Motor neuron (in vitro differentiated cells): ENCODE results near the gene RABEP2. TPM values are rescaled to one million over a fixed set of nuclear protein-coding genes. Genes with fewer than 3 reads are reported as not detected.

Experiments used
- ATAC-seq, 8 experiments: fragments of 200-7000 bp; cut with Tn5 transposase; replicated peaks in 6 of 8; 2 replicates each; pipeline ENCODE4 v1.8.0; 2021; ENCODE audit warnings: mild to moderate bottlenecking in 8 of 8, moderate library complexity in 8 of 8
- H3K27ac ChIP-seq, 2 donors: fragments of 250-450 bp; sonication (Bioruptor Pico); 2 replicates each; pipeline ENCODE4 v1.9.0; 2021; ENCODE audit warnings: antibody characterized with exemption in 2 of 2, mild to moderate bottlenecking in 2 of 2, moderate library complexity in 1 of 2
- H3K4me1 ChIP-seq, 2 donors: fragments of 250-450 bp; sonication (Bioruptor Pico); replicated peaks in 1 of 2; 2 replicates each; pipeline ENCODE4 v1.6.1; 2021; ENCODE audit warnings: antibody characterized with exemption in 2 of 2, mild to moderate bottlenecking in 2 of 2, moderate library complexity in 1 of 2
- H3K4me3 ChIP-seq, 5 donors: fragments of 250-450 bp; sonication (Bioruptor Pico); 2 replicates each; pipeline ENCODE4 v1.9.0; 2021; ENCODE audit warnings: antibody characterized with exemption in 5 of 5, mild to moderate bottlenecking in 5 of 5, moderate library complexity in 4 of 5
- WGBS, 10 experiments: fragments of 450-650 bp; shearing (Covaris generic); methylation state at CpG; one replicate each; pipeline ENCODE4 v1.0.0; 2022; 5-methylcytosine and 5-hydroxymethylcytosine counted together
- in situ Hi-C, 9 experiments: fragments of 400-800 bp; cut with MboI; loops; one replicate each; pipeline ENCODE4 v1.15.0; 2021; ENCODE audit warnings: low sequenced_read_pairs in 9 of 9, low pct_unique_long_range_greater_than_20kb in 2 of 9; ENCODE audit not compliant: unreplicated experiment in 9 of 9
- total RNA-seq, 8 experiments: library from RNA; unstranded; fragments of 300-600 nt; gene quantifications; 2 replicates each; pipeline versions ENCODE4 v1.2.3 to v1.2.4, GENCODE V29; 2022

RABEP2 gene
- total RNA-seq, 8 experiments from 2014 or later: 8.2 to 22.9 (median 11.1) TPM

- in situ Hi-C loops: no loop called here
- Histone ChIP-seq H3K4me1 (peaks cover 17 to 30% of the 10 kb centered on the region in 2 donors), H3K4me3 (peak overlapping the region in 3 of 5 donors; percentile 61 to 78 (median 72)), H3K27ac (no peak overlapping the region)
- no peak for ATAC-seq
- WGBS, 10 experiments: 0 to 52% (median 21%) methylated on average over 1 to 5 of the region's 11 CpGs; no CpG with 5 or more reads in 6 of the 10 experiments
These were observed 44.5 kb downstream of the RABEP2 start for GRCh38 chr16:28880589-28880915.

- Histone ChIP-seq H3K4me3 (peak overlapping the region; percentile 61 to 98 (median 78)), H3K27ac (no peak overlapping the region), H3K4me1 (peaks cover 17 to 30% of the 10 kb centered on the region in 2 donors)
- WGBS, 10 experiments: 0 to 33% (median 0%) methylated on average over 1 to 15 of the region's 66 CpGs; no CpG with 5 or more reads in 5 of the 10 experiments
- peak; percentile 91 to 97 (median 95) for ATAC-seq
- in situ Hi-C loops: no loop called here
These were observed 45.0 kb downstream of the RABEP2 start for GRCh38 chr16:28879841-28880588.

GRCh38 chr16:28879261-28879840 lies 45.7 kb downstream of the RABEP2 start:
- WGBS, 10 experiments: 1 to 5% methylated on average over 4 to 15 of the region's 27 CpGs; no CpG with 5 or more reads in 8 of the 10 experiments
- Histone ChIP-seq H3K4me3 (peak overlapping the region; percentile 61 to 98 (median 78)), H3K4me1 (peaks cover 17 to 30% of the 10 kb centered on the region in 2 donors), H3K27ac (no peak overlapping the region)
- peak; percentile 54 to 69 (median 66) for ATAC-seq
- in situ Hi-C loops: no loop called here

DNA sequence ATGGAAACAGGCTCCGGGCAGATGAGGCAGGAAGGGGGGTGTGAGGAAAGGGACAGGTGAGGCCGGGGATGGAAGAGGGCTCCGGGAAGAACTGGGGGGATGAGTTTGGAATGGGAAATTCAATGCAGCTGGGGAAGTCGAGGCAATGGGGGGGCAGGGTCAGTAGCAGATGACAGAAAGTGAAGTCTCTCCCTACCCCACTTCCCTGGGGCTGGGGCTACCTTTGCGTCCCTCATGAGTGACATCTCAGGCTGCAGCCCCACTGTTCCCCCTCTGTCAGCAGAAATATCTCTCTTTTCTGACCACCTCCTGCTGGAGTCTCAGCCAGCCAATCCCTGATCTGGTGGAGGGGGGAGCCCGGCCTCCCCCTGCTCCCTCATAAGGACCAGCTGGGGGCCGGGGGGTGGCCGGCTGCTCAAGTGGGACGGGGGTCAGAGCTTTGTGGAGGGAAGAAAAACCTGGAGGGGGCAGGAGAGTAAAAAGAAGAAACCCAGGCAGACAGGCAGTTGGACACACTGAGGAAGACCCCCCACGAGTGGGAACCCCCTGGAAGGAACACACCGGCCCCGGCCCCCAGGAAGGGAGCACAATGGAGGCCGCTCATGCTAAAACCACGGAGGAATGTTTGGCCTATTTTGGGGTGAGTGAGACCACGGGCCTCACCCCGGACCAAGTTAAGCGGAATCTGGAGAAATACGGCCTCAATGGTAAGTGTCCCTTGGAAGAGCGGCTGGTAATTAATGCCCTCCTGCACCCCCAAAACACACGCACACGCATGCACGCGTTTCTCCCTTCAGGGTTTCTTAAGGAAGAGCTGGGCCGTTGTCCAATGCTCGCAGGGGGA lies 46.7 kb downstream of the RABEP2 start, which contains the start of gene ATP2A1:
Gene ATP2A1 (plus strand): TSS at position 406 of the 844 bp plus-strand sequence. CDS start 184 bp downstream, at position 590.
- Histone ChIP-seq H3K4me1 (peaks cover 17 to 27% of the 10 kb centered on the region in 2 donors), H3K4me3 (peak within 1 kb of the TSS; percentile 61 to 98 (median 78)), H3K27ac (no peak within 1 kb of the TSS)
- in situ Hi-C loops: no loop called here
- 20 to 90% (median 72%) methylated on average over 2 to 10 of the region's 25 CpGs; no CpG with 5 or more reads in 5 of the 10 experiments for whole genome bisulfite sequencing, 10 experiments
- ATAC-seq: no peak

GRCh38 chr16:28877655-28878000 lies 47.4 kb downstream of the RABEP2 start:
- Histone ChIP-seq H3K4me1 (peaks cover 10 to 20% of the 10 kb centered on the region in 2 donors), H3K4me3 (no peak overlapping the region), H3K27ac (no peak overlapping the region)
- no CpG with 5 or more reads among the region's 2 CpGs for WGBS, 10 experiments
- ATAC-seq: no peak
- in situ Hi-C loops: no loop called here

DNA sequence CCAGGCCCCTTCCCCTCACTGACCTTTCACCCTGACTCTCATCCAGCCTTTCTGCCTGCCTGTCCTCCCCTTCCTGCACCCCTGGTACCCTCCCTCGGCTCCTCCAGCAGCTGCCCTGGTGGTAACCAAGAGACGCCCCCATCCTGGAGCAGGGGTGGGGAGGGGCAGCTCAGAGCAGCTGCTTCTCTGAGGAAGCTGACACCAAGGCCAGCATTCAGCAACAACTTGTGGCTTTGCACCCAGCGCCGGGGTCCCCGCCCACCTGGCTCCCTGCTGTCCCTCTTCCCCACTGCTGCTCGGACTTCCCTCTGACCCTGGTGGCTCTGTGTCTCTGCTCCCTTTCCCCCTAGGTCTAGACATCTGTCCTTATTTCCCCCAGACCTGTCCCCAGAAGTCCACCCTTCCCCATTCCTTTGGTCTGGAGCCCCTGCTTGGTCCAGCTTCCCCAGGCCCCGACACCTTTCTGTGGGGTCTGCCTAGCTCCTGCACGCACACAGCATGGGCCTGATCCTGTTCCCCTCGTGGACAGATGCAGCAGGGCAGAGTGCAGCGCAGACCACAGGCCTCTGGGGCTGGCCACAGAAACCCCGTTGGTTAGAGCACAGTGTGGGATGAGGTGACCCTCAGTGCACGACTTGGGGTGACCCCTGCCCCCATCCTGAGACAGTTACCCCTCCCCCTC lies 47.9 kb downstream of the RABEP2 start:
- peaks cover 6 to 16% of the 10 kb centered on the region in 2 donors for H3K4me1 ChIP-seq
- 17 to 100% (median 60%) methylated on average over 1 of the region's 12 CpGs; no CpG with 5 or more reads in 7 of the 10 experiments for WGBS, 10 experiments
- H3K27ac ChIP-seq: no peak overlapping the region
- H3K4me3 ChIP-seq: no peak overlapping the region
- no peak for ATAC-seq
- in situ Hi-C loops: no loop called here

- in situ Hi-C loops: no loop called here
- 23 to 80% (median 65%) methylated on average over 1 to 3 of the region's 17 CpGs; no CpG with 5 or more reads in 6 of the 10 experiments for WGBS, 10 experiments
- Histone ChIP-seq H3K4me1 (peaks cover 6 to 16% of the 10 kb centered on the region in 2 donors), H3K27ac (no peak overlapping the region), H3K4me3 (no peak overlapping the region)
- ATAC-seq: no peak
These were observed 48.9 kb downstream of the RABEP2 start for GRCh38 chr16:28876019-28876659.

GRCh38 chr16:28875134-28876018 lies 49.7 kb downstream of the RABEP2 start:
- Histone ChIP-seq H3K4me1 (peaks cover 6 to 14% of the 10 kb centered on the region in 2 donors), H3K27ac (no peak overlapping the region), H3K4me3 (no peak overlapping the region)
- peak in 1 of 8 experiments; percentile 6 for ATAC-seq
- WGBS, 10 experiments: 10 to 100% (median 33%) methylated on average over 1 to 2 of the region's 13 CpGs; no CpG with 5 or more reads in 7 of the 10 experiments
- in situ Hi-C loops: no loop called here

DNA sequence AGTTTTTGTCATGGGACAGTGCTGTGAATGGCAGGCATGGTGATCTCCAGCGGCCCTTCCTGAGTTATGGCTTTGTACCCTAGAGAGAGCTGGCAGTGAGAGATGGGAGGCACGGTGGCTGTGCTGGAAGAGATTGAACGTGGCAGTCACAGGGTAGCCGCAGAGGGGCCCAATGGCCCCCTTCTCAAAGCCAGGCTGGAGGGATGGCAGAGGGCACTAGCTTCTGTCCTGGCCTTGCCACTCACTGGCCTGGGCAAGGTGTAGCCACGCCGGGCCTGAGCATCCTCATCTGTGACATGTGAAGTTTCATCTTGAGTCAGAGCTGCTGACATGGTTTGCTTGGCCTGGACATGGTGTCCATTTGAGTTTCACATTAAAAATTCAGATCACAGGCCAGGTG lies 50.6 kb downstream of the RABEP2 start:
- no peak for ATAC-seq
- Histone ChIP-seq H3K4me3 (no peak overlapping the region), H3K27ac (no peak overlapping the region), H3K4me1 (peaks cover 6 to 13% of the 10 kb centered on the region in 2 donors)
- in situ Hi-C loops: no loop called here
- WGBS, 10 experiments: 100% methylated on average over 2 to 6 of the region's 6 CpGs; no CpG with 5 or more reads in 6 of the 10 experiments

DNA sequence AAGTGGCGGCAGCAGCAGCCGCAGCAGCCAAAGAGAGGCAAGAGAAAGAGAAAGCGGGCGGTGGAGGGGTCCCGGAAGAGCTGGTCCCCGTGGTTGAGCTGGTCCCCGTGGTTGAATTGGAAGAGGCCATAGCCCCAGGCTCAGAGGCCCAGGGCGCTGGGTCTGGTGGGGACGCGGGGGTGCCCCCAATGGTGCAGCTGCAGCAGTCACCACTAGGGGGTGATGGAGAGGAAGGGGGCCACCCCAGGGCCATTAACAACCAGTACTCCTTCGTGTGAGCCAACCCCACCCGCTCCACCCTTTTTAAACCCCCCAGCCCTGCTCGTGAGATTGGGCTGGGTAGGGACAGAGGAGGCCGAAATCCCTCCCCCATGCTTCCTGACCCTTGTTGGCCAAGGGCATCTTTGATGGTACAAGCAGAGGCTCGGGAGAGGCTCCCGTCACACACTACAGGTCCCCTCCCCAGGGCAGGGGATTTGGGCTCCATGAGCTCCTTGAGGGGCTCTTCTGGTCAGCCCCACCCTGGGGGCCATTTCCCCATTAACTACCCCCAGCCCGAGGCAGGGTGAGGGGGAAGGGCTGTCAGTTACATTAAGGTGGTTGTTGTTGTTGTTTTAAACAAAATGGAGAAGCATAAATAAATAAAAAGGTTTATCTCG lies 51.4 kb downstream of the RABEP2 start:
- in situ Hi-C loops: no loop called here
- 87 to 100% (median 100%) methylated on average over 1 to 6 of the region's 18 CpGs; no CpG with 5 or more reads in 5 of the 10 experiments for WGBS, 10 experiments
- Histone ChIP-seq H3K27ac (no peak overlapping the region), H3K4me3 (no peak overlapping the region), H3K4me1 (peaks cover 1 to 7% of the 10 kb centered on the region in 2 donors)
- peak in 2 of 8 experiments; percentile 50 to 57 for ATAC-seq

GRCh38 chr16:28872952-28873351 lies 52.1 kb downstream of the RABEP2 start:
- H3K4me3 ChIP-seq: no peak overlapping the region
- ATAC-seq: no peak
- in situ Hi-C loops: no loop called here
- H3K4me1 ChIP-seq: peaks cover 0 to 6% of the 10 kb centered on the region in 2 donors
- WGBS, 10 experiments: no CpG with 5 or more reads among the region's 15 CpGs
- no peak overlapping the region for H3K27ac ChIP-seq
